ENCODE measurements around the gene EPSTI1.

EPSTI1 gene

GRCh38 chr13:42847891-42848663, 144.0 kb downstream of the EPSTI1 start:
- DNase-seq (ENCODE audit: low read depth), result peak; percentile 78

GRCh38 chr13:42836930-42837690, 154.9 kb downstream of the EPSTI1 start:
- DNase-seq (ENCODE audit: low read depth), result peak; percentile 72

Measured in fibroblast of gingiva (primary cell).